H7 (cell line): Measurements from ENCODE around the gene ZNF366. TPM values are rescaled to one million over a fixed set of nuclear protein-coding genes. Genes with fewer than 3 reads are reported as not detected.
"Not testable (repeated sequence)": the region's sequence is repeated elsewhere in the genome, so short reads cannot be mapped to it uniquely, and the experiment has no call there.

Experiments used
- DNase-seq: peaks from one replicate; pipeline ENCODE4 v3.0.0; 2012
- H3K27me3 ChIP-seq: 2 replicates; pipeline ENCODE4 v1.6.0; 2011; ENCODE audit warnings: mild to moderate bottlenecking, low read length; ENCODE audit not compliant: control insufficient read depth, insufficient read depth
- H3K36me3 ChIP-seq: replicated peaks from 2 replicates; pipeline ENCODE4 v1.5.1; 2011; ENCODE audit warnings: low read length; ENCODE audit not compliant: control insufficient read depth, insufficient read depth
- H3K4me3 ChIP-seq: 2 replicates; pipeline ENCODE4 v1.5.1; 2011; ENCODE audit warnings: low read depth, mild to moderate bottlenecking, control low read depth, low read length, moderate library complexity; ENCODE audit not compliant: insufficient read depth
- total RNA-seq: library from RNA; depleted of rRNA; stranded (reverse); fragments of >200 nt; shearing (Covaris generic); gene quantifications from 2 replicates; pipeline ENCODE4 v1.2.3, GENCODE V29; 2014

ZNF366 gene
- total RNA-seq, 1 experiment from 2014 or later, result not detected

DNA sequence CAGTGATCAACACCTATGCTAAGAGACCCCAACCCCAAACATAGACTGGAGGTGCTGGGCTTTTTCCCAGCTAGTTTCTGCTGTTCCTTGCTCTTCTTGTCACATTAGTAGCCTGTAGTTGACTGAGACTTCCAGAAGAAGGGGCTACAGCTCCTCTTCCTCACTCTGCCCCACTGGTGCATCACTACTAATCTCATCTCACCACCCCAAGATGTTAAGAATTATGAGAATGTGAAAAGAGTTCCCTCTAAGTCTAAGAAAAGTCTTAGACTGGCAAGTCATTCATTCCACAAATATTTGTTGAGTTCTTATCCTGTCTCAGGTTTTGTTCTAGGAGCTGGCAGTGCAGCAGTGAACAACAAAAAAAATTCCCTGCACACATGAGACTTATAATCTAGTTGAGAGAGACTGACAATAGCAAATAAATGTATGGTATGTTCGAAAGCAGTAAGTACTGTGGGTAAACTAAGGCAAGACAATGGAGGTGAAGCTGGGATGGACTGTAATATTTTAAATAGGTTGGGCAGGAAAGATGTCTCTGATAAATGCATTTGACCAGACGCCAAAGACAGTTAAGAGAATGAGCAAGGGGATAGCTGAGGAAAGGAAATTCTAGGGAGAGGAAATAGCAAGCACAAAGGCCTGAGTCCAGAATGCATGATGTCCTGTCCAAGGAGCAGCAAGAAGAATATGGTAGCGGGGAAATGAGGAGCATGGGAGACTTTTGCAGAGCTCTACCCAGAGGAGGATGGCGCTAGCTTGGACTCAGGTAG is 94.7 kb downstream of the ZNF366 start:
- Histone ChIP-seq H3K36me3 (no peaks in the 10 kb centered on the region), H3K27me3 (no peaks in the 10 kb centered on the region), H3K4me3 (no peak overlapping the region)
- DNase-seq, result no peak

DNA sequence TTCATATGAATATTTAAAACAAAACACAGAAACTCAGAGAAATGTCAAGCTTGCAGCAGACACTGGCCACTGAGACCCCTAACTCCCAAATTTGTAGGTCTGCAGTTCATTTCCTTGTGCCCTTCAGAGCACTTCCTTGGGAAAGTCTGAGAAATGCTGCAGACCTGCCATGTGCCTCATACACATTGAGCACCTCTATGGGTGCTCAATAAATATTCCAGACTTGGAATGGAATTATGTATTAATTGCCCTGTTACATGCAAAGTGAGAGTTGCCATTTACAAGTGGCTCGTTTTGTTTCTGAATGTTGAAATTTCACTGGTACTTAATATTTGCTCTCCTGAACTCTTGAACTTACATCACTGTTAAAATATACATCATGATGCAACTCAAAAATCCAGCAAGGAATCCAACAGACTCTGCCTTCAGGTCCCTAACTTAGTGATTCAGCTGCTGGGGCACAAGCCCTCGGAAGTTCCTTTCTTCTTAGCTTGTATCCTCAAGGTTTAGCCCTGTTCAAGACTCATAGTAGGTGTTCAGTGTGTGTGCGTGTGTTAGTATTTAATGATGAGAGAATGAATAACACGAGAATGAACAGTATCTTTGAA is 96.4 kb downstream of the ZNF366 start:
- no peaks in the 10 kb centered on the region for H3K27me3 ChIP-seq
- no peak overlapping the region for H3K4me3 ChIP-seq
- no peaks in the 10 kb centered on the region for H3K36me3 ChIP-seq
- no peak for DNase-seq

DNA sequence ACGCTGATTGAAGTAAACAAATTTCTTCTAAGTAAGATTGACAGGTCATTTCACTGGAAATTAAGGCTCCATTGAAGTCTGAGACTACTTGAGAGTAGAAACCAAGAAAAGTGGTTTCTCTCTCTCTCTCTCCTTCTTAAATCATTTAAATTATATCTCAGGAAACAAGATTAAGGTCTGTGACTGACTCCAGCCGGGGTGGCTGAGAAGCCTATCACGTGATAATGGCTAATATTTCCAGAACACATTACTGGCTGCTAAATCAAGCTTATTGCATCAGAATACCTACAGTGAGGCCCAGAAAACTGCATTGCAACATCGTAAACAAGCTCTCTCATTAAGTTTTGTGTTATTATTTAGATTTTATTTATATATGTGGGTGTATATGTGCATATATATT is 98.6 kb downstream of the ZNF366 start:
- DNase-seq, result no peak
- Histone ChIP-seq H3K36me3 (no peaks in the 10 kb centered on the region), H3K4me3 (no peak overlapping the region), H3K27me3 (no peaks in the 10 kb centered on the region)

- DNase-seq, result no peak
- no peak overlapping the region for H3K4me3 ChIP-seq
- no peaks in the 10 kb centered on the region for H3K27me3 ChIP-seq
- H3K36me3 ChIP-seq, result no peaks in the 10 kb centered on the region
These were observed 99.1 kb downstream of the ZNF366 start for GRCh38 chr5:72408127-72408526.

DNA sequence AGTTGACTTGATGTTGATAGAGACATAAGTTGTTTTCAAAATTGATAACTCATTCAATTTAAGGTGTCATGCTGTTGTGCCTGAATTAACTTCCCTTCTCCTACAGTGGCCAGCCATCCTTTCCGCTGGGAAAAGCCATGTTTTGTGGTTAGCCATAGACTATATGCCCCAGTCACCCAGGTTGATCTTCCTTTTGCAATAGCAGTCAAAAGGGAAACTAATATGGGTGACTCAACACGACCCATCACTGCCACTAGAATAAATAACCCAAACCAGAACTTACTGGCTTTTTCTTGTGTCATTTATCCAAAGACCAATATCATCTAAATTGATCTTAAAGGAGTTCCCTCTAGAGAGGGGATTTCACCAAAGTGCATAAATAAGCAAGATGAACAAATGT is 99.7 kb downstream of the ZNF366 start:
- H3K27me3 ChIP-seq, result no peaks in the 10 kb centered on the region
- H3K4me3 ChIP-seq, result no peak overlapping the region
- no peak for DNase-seq
- no peaks in the 10 kb centered on the region for H3K36me3 ChIP-seq

DNA sequence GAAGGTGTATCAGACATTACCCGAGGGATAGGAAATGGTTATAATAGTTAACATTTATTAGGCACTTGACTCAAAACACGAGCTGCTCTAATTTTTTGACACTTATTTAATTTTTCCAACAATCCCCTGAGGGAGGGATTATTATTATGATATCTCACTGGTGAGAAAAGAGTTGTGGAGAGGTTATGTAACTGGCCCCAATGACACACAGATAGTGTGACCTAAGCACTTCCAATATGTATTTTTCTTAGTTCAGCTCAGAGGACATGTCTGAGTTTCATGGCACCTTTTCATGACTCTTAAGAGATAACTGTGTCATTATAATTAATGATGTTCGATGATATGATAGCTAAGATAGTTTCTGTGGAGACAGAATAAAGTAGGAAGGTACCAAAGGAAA is 100.1 kb downstream of the ZNF366 start:
- DNase-seq, result no peak
- H3K4me3 ChIP-seq, result no peak overlapping the region
- no peaks in the 10 kb centered on the region for H3K27me3 ChIP-seq
- H3K36me3 ChIP-seq, result no peaks in the 10 kb centered on the region

DNA sequence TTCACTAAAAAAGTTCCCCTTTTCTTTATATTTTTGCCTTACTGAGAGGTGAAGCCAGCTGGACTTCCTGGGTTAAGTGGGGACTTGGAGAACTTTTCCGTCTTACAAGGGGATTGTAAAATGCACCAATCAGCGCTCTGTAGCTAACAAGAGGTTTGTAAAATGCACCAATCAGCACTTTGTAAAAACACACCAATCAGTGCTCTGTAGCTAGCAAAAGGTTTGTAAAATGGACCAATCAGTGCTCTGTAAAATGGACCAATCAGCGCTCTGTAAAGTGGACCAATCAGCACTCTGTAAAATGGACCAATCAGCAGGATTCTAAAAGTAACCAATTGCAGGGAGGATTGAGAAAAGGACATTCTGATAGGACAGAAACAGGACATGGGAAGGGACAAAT is 102.4 kb downstream of the ZNF366 start:
- not testable (repeated sequence) for H3K4me3 ChIP-seq, DNase-seq, H3K36me3 ChIP-seq, H3K27me3 ChIP-seq

GRCh38 chr5:72402959-72403628 is 104.1 kb downstream of the ZNF366 start:
- Histone ChIP-seq H3K27me3 (no peaks in the 10 kb centered on the region), H3K36me3 (no peaks in the 10 kb centered on the region), H3K4me3 (no peak overlapping the region)
- DNase-seq, result peak; percentile 33

- H3K27me3 ChIP-seq, result no peaks in the 10 kb centered on the region
- H3K4me3 ChIP-seq, result no peak overlapping the region
- H3K36me3 ChIP-seq, result no peaks in the 10 kb centered on the region
- no peak for DNase-seq
These were observed 104.8 kb downstream of the ZNF366 start for GRCh38 chr5:72402381-72402890.

- no peak overlapping the region for H3K4me3 ChIP-seq
- DNase-seq, result no peak
- no peaks in the 10 kb centered on the region for H3K36me3 ChIP-seq
- no peaks in the 10 kb centered on the region for H3K27me3 ChIP-seq
These were observed 106.3 kb downstream of the ZNF366 start for GRCh38 chr5:72400950-72401349.

GRCh38 chr5:72397836-72398235 is 109.4 kb downstream of the ZNF366 start:
- no peak for DNase-seq
- Histone ChIP-seq H3K27me3 (no peaks in the 10 kb centered on the region), H3K36me3 (no peaks in the 10 kb centered on the region), H3K4me3 (no peak overlapping the region)

DNA sequence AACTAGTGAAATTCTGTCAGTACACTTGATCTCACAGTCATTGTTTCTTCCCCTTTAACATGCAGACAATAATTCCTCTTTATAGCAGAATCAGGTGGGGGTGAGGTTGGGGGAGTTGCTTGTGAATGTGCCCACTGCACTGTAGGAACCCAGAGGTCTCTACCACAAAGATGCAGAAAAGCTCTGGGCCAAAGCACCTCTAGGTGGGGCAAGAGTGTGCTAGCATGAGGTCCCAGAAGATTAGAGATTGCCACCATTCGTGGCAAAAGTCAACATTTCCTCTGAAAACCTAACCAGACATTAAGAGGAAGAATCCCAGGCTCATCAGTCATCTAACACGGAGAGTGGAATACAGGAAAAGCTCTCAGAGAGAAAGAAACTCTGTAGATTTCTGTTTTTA is 112.5 kb downstream of the ZNF366 start:
- no peak for DNase-seq
- Histone ChIP-seq H3K4me3 (no peak overlapping the region), H3K36me3 (no peaks in the 10 kb centered on the region), H3K27me3 (no peaks in the 10 kb centered on the region)

- Histone ChIP-seq H3K36me3 (no peaks in the 10 kb centered on the region), H3K4me3 (no peak overlapping the region), H3K27me3 (no peaks in the 10 kb centered on the region)
- DNase-seq, result no peak
These were observed 114.2 kb downstream of the ZNF366 start for GRCh38 chr5:72393052-72393451.
